ENCODE results near the gene VAV3. TPM values are rescaled to one million over a fixed set of nuclear protein-coding genes. Genes with fewer than 3 reads are reported as not detected.
"Not testable (repeated sequence)": the region's sequence is repeated elsewhere in the genome, so short reads cannot be mapped to it uniquely, and the experiment has no call there.

VAV3 gene
- polyA plus RNA-seq, 10 donors = 2.5 to 8.9 (median 5.3) TPM

GRCh38 chr1:107895403-107896191 lies 69.4 kb downstream of the VAV3 start:
- DNase-seq = no peak

- DNase-seq = no peak
These were observed 70.4 kb downstream of the VAV3 start for GRCh38 chr1:107894605-107895004.

- DNase-seq = not testable (repeated sequence)
These were observed 71.6 kb downstream of the VAV3 start for GRCh38 chr1:107893350-107893749.

GRCh38 chr1:107889524-107889923 lies 75.5 kb downstream of the VAV3 start:
- DNase-seq = no peak

- DNase-seq = peak in 2 of 3 donors; percentile 14 to 16
These were observed 81.4 kb downstream of the VAV3 start for GRCh38 chr1:107883562-107883961.

GRCh38 chr1:107879927-107880326 lies 85.1 kb downstream of the VAV3 start:
- no peak for DNase-seq

GRCh38 chr1:107879346-107879745 lies 85.6 kb downstream of the VAV3 start:
- no peak for DNase-seq

- DNase-seq = no peak
These were observed 87.2 kb downstream of the VAV3 start for GRCh38 chr1:107877745-107878144.

- peak in 1 of 3 donors; percentile 37 for DNase-seq
These were observed 87.9 kb downstream of the VAV3 start for GRCh38 chr1:107877092-107877491.

- no peak for DNase-seq
These were observed 89.3 kb downstream of the VAV3 start for GRCh38 chr1:107875689-107876088.

GRCh38 chr1:107874221-107874620 lies 90.8 kb downstream of the VAV3 start:
- DNase-seq = no peak

- no peak for DNase-seq
These were observed 93.1 kb downstream of the VAV3 start for GRCh38 chr1:107871687-107872395.

- no peak for DNase-seq
These were observed 93.7 kb downstream of the VAV3 start for GRCh38 chr1:107871259-107871658.

GRCh38 chr1:107870696-107871095 lies 94.3 kb downstream of the VAV3 start:
- DNase-seq = peak; percentile 43 to 53 (median 50)

GRCh38 chr1:107867897-107868296 lies 97.1 kb downstream of the VAV3 start:
- DNase-seq = no peak

GRCh38 chr1:107867422-107867821 lies 97.6 kb downstream of the VAV3 start:
- no peak for DNase-seq

GRCh38 chr1:107866870-107867269 lies 98.1 kb downstream of the VAV3 start:
- no peak for DNase-seq

GRCh38 chr1:107865627-107866026 lies 99.4 kb downstream of the VAV3 start:
- DNase-seq = no peak

- no peak for DNase-seq
These were observed 101.6 kb downstream of the VAV3 start for GRCh38 chr1:107863342-107863741.

GRCh38 chr1:107862064-107862463 lies 102.9 kb downstream of the VAV3 start:
- DNase-seq = no peak

- no peak for DNase-seq
These were observed 106.7 kb downstream of the VAV3 start for GRCh38 chr1:107858323-107858722.

GRCh38 chr1:107851418-107851817 lies 113.6 kb downstream of the VAV3 start:
- DNase-seq = no peak

- DNase-seq = not testable (repeated sequence)
These were observed 120.3 kb downstream of the VAV3 start for GRCh38 chr1:107844541-107845194.

Data from muscle of back (tissue), 11 donors.